HG02970 (cell line): ENCODE results near the gene TAS2R8.

Source experiments
- ATAC-seq: cut with Tn5 transposase; IDR thresholded peaks from one replicate; pipeline ENCODE4 v1.9.1; 2021; ENCODE audit warnings: mild to moderate bottlenecking, moderate library complexity, moderate number of reproducible peaks; ENCODE audit not compliant: unreplicated experiment, low FRiP score

TAS2R8 gene

DNA sequence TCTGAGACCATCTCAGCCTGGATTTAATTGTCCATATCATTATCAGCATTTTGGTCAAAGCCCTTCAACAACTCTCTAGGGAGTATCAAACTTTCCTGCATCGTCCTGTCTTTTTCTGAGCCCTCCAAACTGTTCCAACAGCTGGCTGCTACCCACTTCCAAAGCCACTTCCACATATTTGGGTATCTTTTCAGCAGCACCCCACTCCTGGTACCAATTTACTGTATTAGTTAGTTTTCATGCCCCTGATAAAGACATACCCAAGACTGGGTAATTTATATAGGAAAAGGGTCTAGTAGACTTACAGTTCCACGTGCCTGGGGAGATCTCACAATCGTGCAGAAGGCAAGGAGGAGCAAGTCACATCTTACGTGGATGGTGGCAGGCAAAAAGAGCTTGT is 50.9 kb downstream of the TAS2R8 start:
- ATAC-seq = no peak
